Right renal cortex interstitium (tissue), 3 donors: ENCODE data around the gene ARHGAP40. TPM values are rescaled to one million over a fixed set of nuclear protein-coding genes. Genes with fewer than 3 reads are reported as not detected.

ENCODE experiments used
- DNase-seq, 3 donors: peaks; one replicate each; pipeline ENCODE4 v3.0.0-alpha.2; 2013; ENCODE audit warnings: low read depth in 3 of 3, low spot score in 2 of 3
- polyA plus RNA-seq, 3 donors: library from polyadenylated mRNA; unstranded; fragments of 120-200 nt; gene quantifications; one replicate each; pipeline ENCODE4 v1.2.1, GENCODE V29; 2013; ENCODE audit not compliant: insufficient read length in 3 of 3

The ARHGAP40 gene
- polyA plus RNA-seq, 3 donors: 0.26 to 1.3 (median 0.60) TPM

DNA sequence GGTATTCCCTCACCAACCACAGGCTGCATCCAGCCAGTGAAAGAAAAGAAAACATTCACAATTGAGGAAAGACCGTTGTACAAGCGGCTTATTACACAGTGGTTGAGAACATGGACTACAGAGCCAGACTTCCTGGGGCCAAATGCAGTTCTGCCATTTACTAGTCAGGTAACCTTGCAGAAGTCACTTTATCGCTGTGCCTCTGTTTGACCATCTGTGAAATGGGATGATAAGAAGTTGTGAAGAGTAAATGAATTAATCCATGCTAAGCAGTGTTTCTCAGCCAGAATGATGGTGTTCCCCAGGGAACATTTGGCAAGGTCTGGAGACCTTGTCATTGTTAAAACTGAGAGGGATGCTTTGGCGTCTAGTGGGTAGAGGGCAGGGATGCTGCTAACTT lies 14.8 kb downstream of the ARHGAP40 start:
- DNase-seq: no peak

DNA sequence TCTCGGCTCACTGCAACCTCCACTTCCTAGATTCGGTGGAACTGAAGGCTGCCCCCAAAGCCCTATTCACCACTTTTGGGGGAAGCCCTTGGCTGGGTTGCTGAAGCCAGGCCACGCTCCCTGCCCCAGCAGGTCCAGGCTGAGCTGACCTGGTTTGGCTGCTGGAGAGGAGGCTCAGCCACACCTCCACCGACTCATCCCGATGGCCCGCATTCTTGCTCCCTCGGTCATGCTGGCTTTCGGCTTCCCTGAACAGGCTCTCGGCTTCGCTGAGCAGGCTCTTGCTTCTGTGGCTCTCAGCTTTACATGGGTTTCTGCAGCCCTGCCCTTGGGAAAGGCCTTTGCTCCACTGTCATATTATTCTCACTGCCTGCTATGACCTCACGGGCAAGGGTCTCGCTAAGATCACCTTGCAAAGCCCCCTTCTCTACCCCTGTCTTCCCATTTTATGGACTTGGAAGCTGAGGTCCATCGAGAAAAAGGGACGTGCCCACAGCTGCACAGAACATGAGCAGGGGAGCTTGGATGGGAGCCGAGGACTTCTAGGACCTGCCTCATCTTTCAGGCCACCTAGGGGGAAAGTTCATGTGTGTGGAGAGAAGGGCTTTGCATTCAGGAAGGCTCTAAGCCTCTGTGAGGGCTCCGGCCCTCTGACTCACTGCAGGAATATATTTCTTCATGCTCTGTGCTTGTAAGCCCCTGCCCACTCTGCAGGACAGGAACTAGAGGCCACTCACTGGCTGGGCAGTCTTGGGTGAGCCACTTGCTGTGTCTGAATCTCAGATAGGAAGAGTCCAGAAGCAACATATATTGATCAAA lies 15.6 kb downstream of the ARHGAP40 start:
- DNase-seq: no peak

DNA sequence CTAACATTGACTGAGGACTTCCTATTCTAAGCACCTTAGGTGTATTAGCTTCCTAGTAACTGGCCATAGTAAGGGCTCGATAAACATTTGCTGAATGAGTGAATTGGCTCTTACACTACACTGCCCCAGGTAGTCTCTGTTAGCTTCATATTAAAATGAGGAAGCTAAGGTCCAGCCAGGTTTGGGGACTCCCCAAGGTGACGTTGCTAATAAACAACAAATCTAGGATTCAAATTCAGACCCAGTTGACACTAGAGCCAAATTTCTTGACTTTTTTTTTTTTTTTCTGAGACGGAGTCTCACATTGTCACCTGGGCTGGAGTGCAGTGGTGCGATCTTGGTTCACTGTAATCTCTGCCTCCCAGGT lies 16.2 kb downstream of the ARHGAP40 start:
- no peak for DNase-seq

DNA sequence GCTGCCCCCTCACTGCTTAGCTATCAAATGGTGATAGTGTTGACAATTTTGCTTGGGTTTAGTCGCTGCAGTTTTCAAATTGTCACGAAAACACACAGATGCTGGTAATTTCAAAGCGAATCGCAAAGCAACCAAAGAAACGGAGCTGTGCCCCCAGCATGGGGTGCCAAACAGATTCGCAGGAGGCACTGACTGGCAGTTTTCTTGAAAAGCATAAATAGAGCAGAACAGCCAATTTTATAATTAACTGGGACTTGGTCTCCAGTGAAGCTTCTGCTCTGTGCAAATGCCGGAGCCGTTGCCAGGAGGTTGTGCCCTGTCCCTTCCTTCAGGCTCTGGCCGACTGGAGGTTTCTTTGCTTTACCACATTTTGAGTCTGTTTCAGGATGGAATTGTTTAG lies 18.8 kb downstream of the ARHGAP40 start:
- DNase-seq: no peak

DNA sequence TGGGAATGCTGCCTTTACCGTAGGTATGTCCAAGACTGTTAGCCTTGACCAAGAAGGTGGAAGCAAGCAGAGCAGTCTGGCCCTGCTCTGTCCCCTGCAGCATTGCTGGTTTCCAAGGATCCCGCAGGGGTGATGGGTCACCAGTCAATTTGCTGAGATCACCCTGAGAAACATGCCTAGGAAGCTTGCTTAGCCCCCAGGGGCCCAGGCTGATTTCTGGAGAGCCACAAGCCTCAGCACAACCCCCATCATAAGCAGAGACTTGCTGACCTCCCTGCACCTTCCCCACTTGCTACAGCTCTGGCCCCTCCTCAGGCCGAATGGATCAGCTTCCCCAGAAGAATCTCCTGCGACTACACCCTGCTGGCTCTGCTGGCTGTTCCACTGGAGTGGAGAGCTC lies 21.5 kb downstream of the ARHGAP40 start:
- DNase-seq: no peak

DNA sequence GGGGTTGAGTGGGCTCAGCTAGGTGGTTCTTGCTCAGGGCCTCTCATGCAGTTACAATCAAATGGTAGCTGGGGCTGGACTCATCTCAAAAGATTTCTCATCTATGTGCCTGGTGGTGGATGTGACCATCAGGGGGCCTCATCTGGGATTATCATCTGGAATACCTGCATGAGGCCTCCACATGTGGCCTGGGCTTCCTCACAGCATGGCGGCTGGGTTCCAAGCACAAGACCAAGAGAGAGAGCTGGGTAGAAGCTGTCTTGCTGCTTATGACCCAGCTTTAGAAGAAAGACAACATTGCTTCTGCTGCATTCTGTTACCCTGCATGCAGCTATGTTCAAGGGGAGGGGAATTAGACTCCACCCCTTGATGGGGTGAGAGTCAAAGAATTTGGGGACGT lies 22.5 kb downstream of the ARHGAP40 start:
- no peak for DNase-seq

DNA sequence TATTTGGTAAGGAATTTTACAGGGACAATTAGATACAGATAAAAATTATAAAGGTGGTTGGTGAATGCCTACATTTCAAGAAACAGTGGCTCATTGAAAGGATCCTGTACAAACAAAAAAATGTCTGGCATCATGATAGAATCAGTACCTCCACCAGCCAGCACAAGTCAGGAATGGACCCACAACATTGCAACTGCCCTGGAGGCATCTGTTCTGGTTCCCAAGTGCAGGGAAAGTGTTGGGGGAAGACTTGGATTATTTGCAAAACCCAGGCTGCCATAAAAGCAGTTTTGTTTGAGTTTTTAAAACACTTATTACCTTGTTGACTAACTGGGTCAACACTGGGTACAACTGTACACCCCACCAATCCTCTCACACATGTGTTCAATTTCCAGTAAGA lies 24.3 kb downstream of the ARHGAP40 start:
- DNase-seq: no peak

DNA sequence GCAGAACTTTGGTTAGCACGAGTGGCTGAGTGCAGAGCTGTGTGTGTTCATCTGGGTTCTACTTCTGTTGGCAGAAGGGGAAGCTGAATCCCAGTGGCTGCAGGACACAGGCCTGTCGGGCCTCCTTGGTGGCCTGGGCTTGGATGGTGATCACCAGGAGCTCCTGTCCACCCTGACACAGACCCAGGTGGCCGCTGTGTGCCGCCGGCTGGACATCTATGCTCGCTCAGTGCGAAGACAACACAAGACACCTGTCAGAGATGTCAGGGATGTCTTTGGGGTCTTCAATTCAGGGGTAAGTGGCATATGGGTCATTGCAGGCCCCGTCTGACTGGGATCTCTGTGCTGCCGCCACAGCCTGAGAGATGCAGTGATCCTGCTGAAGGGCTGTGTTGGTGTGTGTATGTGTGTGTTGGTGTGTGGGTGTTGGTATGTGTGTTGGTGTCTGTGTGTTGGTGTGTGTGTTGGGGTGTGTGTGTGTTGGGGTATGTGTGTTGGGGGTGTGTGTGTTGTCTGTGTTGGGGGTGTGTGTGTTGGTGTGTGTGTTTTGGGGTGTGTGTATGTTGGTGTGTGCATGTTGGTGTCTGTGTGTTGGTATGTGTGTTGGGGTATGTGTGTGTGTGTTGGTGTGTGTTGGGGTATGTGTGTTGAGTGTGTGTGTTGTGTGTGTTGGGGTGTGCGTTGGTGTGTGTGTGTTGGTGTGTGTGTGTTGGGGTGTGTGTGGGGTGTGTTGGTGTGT lies 25.5 kb downstream of the ARHGAP40 start:
- DNase-seq: no peak

DNA sequence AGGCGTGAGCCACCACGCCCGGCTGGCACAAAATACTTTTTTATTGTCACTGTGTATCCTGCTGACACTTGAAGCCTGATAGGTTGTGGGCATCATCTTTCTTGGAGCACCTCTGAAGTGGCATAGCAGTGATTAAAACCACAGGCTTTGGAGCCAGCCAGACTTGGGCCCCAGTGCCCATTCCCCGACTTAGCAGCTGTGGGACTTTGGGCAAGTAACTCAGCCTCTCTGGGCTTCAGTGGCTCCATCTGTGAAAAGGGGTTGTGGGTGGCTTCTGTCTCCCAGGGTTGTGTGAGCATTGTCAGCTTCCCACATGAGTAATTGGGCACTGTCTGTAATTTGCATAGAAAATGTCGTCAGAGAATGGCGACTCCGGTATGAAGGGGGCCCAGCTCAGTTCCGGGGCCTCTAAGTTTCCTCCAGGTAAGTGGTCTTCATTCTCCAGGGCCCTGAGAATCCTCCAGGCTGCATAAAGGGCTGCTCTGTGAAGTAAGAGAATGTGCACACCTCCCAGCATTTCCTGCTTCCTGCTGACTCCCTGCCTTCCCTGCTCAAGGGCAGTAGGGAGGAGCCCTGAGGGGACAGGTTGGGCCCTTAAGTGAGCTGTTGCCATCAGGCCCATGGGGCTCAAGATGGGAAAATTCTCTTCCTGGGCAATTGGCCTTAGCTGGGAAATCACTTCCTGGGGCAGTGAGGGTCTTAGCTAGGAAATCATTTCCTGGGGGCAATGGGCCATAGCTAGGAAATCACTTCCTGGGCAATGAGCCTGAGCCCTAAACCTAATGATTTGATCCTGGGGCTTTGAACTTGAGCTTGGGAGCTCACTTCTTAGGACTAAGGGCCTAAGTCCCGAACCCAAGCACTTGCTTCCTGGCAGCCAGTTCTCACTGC lies 27.2 kb downstream of the ARHGAP40 start:
- DNase-seq: no peak

DNA sequence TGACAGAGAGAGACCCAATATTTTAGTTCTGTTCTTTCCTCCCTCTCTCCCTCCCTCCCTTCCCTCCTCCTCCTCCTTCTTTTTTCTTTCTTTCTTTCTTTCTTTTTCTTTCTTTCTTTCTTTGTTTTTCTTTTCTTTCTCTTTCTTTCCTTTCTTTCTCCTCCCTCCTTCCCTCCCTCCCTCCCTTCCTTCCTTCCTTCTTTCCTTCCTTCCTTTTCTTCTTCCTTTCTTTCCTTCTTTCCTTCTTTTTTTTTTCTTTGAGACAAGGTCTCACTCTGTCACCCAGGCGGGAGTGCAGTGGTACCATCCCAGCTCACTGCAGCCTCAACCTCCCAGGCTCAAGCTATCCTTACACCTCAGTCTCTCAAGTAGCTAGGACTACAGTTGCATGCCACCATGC lies 28.4 kb downstream of the ARHGAP40 start:
- no peak for DNase-seq

DNA sequence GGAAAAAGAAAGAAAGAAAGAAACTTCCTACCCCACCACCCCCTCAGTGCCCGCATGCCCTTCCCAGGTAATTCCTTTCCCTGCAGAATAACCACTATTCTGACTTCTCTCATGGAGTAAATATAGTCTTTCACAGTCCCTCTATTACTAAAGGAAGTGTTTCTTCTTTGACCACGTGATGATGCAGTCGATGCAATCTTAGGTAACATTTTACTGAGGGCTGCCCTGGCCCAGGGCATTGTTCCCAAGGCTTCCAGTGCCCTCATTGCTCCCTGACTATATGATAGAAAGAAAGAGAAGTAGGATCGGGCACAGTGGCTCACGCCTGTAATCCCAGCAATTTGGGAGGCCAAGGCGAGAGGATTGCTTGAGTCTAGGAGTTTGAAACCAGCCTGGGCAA lies 29.1 kb downstream of the ARHGAP40 start:
- DNase-seq: no peak

DNA sequence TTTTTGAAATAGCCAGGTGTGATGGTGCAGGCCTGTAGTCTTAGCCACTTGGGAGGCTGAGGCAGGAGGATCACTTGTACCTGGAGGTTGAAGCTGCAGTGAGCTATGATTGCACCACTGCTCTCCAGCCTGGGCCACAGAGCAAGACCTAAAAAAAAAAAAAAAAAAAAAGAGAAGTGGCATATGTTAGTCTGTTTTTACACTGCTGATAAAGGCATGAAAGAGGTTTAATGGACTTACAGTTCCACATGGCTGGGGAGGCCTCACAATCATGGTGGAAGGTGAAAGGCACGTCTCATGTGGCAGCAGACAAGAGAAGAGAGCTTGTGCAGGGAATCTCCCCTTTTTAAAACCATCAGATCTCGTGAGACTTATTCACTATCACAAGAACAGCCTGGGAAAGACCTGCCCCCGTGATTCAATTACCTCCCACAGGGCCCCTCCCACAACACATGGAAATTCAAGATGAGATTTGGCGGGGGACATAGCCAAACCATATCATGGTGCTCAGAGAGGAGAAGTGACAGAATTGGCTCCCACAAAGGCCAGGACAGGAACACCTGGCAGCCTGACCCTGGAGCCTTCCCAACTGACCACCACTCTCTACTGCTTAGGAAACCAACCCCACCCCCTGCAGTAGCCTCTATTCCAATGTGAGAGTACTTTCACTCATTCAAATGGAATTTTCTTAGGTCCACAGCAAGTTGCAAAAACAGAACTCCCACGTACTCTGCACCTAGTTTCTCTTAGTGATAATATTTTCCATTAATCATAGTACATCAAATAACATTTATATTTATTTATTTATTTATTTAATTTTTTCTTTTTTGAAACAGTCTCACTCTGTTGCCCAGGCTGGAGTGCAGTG lies 29.8 kb downstream of the ARHGAP40 start:
- no peak for DNase-seq

DNA sequence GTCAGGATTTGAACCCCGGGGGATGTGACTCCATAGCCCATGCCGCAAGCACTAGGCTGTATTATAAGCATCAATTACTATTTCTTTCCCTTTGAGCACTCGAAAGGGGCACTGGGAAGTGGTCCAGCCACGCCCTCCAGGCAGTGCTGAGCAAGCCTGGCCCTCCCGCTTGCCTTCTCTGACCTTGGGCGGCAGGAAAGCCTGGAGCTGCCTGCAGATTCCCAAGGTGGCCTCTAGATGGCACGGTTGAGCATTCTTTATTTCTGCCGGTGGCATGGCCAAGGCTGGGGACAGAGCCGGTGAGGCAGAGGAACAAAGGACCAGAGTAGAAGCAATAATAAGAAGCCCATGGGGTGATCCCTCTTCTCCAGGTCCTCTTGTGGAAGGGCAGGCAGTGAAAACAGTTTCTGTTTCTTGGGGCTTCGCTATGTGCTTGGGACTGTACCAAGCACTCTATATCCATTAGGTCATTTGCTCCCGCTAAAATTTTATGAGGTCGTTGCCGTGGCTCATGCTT lies 32.0 kb downstream of the ARHGAP40 start:
- peak in 1 of 3 donors; percentile 27 for DNase-seq

DNA sequence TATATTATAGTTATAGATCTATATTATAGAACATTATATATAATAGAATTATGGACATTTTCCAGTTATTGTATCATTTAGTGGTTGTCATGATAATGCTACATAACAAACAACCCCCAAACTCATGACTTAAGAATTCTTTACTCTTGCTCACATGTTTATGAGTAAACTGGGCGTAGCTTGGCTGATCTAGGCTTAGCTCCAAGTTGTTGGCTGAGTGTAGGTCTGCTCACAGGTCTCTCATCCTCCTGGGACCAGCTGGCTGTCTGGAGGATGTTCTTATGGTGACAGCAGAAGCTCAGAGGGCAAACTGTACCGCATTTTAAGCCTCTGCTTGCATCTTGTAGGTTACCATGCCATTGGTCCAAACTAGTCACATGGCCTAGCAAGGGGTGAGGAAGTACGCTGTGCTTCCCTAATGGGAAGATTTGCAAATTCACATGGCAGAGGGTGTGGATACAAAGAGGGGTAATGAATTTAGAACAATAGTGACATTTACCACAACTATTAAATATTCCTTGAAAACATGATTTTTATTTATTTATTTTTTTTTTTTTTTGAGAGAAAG lies 34.2 kb downstream of the ARHGAP40 start:
- DNase-seq: no peak

DNA sequence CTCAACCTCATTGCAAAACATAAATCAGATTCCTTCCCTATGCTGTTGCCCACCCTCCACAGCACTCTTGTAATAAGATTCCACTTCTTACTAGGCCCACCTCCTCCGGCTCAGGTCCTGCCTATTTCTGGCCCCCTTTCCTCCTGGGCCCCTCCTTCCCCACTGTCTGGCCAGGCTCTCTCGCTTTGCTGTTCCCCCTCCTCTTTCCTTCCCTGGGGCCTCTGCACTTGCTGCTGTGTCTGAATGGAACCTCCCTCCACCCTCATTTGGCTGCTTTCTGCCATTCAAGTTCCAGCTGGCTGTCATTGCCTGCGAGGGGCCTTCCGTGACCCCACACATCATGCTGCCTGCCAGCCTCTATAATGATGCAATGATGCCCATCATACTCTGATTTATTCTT lies 38.9 kb downstream of the ARHGAP40 start:
- DNase-seq: no peak

DNA sequence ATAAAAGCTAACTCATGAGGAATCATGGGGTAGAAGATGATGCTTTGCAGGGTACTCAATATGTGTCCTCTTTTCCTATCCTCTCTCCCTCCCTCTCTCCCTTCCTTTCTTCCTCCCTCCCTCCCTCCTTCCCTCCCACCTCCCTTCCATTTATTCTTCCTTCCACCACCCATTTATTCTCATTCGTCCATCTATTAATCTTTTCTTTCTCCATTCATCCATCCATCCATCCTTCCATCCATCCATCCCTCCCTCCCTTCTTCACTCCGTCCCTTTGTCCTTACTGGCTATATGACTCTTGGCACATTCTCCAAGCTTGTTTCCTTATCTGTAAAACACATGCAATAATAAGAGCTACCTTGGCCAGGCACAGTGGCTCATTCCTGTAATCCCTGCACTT lies 40.9 kb downstream of the ARHGAP40 start:
- DNase-seq: no peak

DNA sequence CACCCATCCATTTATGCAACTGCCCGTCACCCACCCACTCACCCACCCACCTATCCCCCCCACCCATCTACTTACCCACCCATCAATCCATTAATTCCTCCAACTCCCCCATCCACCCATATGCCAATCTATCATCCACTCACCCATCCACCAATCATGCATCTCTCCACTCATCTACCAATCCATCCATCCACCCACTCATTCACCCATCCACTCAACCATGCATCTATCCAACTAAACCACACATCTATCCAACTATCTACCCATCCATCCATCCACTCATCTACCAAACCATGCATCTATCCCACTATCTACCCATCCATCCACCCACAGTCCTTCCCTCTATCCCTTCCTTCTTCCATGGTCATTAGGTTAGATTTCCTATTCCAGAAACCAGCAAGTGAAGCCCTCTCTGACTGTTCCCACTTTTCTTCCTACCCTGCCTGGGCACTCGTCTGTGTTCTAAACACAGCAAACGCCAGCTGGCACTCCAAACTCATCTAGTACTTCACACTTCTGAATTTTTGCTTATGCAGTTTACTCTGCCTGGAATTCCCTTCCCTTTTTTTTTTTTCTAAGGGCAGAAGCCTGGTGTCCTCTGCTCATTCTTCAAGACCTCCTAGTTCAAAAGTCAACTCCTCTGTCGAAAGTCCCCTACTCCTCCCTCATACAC lies 43.1 kb downstream of the ARHGAP40 start:
- DNase-seq: no peak

DNA sequence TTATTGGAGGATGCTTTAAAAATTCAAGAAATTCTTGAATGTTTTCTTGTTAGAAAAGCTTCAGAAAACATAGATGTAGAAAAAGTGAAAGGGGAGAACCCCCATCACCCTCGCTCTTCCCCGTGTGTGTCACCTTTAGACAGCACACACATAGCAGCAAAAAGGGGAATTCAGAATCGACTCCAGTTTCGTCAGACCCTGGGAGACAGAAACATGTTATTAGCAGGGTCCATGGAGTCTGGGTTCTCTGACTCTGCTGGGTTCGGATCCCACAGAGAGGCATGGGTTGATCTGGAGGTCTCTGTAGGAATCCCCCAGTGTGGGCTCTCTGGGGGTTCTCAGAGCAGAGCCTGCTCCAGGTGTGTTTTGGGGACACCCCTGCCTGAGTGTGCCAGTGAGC lies 43.7 kb downstream of the ARHGAP40 start:
- DNase-seq: no peak
